ENCODE data around the gene IFI27. TPM values are rescaled to one million over a fixed set of nuclear protein-coding genes. Genes with fewer than 3 reads are reported as not detected.
A peak's percentile ranks its signal among the peaks of the same experiment; 100 is the strongest.

Gene IFI27
- total RNA-seq, 1 donor from 2014 or later = 15.5 TPM

DNA sequence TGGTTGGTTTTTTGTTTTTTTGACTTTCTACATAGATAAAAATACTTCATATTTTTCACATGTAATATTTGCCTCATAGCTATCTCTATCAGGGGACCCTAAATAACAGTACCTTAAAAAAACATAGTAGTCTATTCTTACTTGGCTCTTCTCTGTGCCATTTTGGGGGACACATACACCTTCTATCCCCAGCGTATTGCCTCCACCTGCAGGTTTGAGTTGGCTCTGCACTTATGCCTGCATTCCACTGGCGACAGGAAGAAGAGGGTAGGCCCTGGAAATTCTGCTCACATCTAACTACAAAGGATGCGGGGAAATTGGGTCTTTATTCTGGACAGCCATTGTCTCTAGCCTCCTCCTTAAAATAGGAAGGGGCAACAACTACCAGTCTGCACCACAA lies 32.7 kb downstream of the IFI27 start:
- TF ChIP-seq, protein P1, sequence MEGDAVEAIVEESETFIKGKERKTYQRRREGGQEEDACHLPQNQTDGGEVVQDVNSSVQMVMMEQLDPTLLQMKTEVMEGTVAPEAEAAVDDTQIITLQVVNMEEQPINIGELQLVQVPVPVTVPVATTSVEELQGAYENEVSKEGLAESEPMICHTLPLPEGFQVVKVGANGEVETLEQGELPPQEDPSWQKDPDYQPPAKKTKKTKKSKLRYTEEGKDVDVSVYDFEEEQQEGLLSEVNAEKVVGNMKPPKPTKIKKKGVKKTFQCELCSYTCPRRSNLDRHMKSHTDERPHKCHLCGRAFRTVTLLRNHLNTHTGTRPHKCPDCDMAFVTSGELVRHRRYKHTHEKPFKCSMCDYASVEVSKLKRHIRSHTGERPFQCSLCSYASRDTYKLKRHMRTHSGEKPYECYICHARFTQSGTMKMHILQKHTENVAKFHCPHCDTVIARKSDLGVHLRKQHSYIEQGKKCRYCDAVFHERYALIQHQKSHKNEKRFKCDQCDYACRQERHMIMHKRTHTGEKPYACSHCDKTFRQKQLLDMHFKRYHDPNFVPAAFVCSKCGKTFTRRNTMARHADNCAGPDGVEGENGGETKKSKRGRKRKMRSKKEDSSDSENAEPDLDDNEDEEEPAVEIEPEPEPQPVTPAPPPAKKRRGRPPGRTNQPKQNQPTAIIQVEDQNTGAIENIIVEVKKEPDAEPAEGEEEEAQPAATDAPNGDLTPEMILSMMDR (conservative IDR thresholded peaks at IDR 0.05) = peak; percentile 61
- H3K4me1 Mint-ChIP-seq (ENCODE audit: unreplicated experiment) = no peaks in the 10 kb centered on the region
- no peak overlapping the region for H3K4me3 Mint-ChIP-seq
- no peaks in the 10 kb centered on the region for H3K36me3 Mint-ChIP-seq
- H3K9me3 Mint-ChIP-seq = no peaks in the 10 kb centered on the region
- DNase-seq (ENCODE audit: extremely low spot score, unreplicated experiment) = no peak
- H3K27me3 Mint-ChIP-seq = peaks cover 11% of the 10 kb centered on the region
- H3K27ac Mint-ChIP-seq = no peak overlapping the region

DNA sequence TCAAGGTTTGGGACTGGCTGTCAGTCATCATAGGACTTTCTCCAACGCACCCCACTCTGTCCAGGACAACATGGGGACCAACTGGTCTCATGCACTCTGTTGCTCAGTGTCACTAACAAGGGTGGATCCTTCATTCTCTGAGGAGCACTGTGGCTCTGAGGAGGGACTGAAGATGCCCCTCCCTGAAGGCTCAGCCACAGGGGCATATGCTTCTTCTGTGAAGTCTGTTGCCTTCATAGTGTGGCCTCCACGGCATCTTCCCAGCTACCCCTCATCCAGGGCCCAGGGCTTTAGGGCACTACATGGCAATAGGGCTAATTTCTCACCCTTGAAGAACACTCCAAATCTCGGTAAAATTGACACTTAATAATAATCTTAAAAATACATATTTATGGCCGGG lies 33.2 kb downstream of the IFI27 start:
- Mint-ChIP-seq H3K4me1 (ENCODE audit: unreplicated experiment) (no peaks in the 10 kb centered on the region), H3K36me3 (no peaks in the 10 kb centered on the region), H3K27me3 (peaks cover 16% of the 10 kb centered on the region), H3K4me3 (no peak overlapping the region), H3K27ac (no peak overlapping the region), H3K9me3 (no peaks in the 10 kb centered on the region)
- TF ChIP-seq, protein P1 (conservative IDR thresholded peaks at IDR 0.05) = no peak
- no peak for DNase-seq (ENCODE audit: extremely low spot score, unreplicated experiment)

DNA sequence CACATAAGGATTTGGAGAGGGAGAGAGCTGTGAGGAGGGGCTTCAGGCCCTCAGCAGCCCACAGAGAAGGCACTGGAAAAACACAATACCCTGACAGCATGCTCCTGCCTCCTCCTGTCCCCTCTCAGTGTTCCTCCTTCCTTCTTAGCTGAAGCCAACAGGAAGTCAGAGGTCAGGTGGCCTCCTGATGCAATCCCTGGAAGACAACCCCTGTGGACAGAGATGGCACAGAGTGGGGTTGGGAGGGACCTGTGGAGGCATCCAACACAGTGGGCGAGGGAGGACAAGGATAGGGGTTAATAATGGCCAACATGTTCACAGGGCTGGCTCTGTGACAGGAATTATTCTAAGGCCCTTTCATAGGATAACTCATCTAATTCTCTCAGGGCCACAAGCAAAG lies 34.2 kb downstream of the IFI27 start:
- no peak for DNase-seq (ENCODE audit: extremely low spot score, unreplicated experiment)
- Mint-ChIP-seq H3K4me1 (ENCODE audit: unreplicated experiment) (no peaks in the 10 kb centered on the region), H3K4me3 (no peak overlapping the region), H3K9me3 (no peaks in the 10 kb centered on the region), H3K27me3 (peaks cover 22% of the 10 kb centered on the region), H3K36me3 (no peaks in the 10 kb centered on the region), H3K27ac (no peak overlapping the region)
- TF ChIP-seq, protein P1 (conservative IDR thresholded peaks at IDR 0.05) = no peak

DNA sequence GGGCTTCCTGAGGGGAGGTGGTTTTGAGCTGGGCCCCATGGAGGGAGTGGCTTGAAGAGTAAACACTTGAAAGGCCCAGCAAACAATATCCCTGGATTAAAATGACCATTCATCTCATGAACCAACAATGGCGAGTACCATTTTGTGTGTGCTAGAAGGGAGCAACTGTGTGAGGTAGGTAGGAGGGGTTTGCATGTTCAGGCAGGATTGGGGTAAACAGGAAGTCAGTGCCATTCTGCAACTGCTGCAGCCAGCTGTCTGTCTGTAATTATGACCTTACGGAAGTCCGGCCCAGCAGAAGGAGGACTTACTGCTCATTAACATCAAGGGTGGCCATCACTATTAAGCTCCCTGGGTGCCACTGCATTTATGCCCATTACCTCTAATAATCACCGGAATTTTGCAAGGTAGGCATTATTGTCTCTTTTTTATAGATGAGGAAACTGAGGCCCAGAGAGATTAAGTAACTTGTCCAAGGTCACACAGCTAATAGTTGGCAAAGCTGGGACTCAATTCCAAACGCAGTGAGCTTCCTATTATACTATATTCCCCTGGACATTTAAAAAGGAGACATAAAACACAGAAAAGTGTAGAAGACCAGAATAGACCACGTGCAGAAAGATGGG lies 35.5 kb downstream of the IFI27 start:
- Mint-ChIP-seq H3K4me1 (ENCODE audit: unreplicated experiment) (no peaks in the 10 kb centered on the region), H3K36me3 (no peaks in the 10 kb centered on the region), H3K27me3 (peaks cover 30% of the 10 kb centered on the region), H3K9me3 (no peaks in the 10 kb centered on the region), H3K4me3 (no peak overlapping the region), H3K27ac (no peak overlapping the region)
- TF ChIP-seq, protein P1 (conservative IDR thresholded peaks at IDR 0.05) = no peak
- no peak for DNase-seq (ENCODE audit: extremely low spot score, unreplicated experiment)

DNA sequence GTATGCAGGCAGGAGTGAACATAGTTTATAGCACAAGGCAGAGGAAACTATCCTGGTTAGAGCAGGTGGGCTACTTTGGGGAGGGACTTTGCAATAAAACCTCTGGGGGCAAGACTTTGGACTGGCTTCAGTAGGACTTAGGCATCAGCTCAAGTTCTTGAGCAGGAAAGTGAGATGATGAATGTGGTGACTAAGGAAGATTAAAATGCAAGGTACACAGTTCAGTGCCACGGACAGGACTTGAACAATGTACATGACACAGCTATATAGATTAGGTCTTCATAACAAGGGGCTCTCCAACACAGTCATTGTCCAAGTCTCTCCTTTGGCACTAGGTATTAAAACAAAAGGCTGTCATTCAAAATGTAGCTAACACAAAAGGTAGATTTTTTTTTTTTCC lies 42.1 kb downstream of the IFI27 start:
- DNase-seq (ENCODE audit: extremely low spot score, unreplicated experiment) = no peak
- H3K27ac Mint-ChIP-seq = no peak overlapping the region
- H3K4me3 Mint-ChIP-seq = no peak overlapping the region
- TF ChIP-seq, protein P1 (conservative IDR thresholded peaks at IDR 0.05) = no peak
- no peaks in the 10 kb centered on the region for H3K36me3 Mint-ChIP-seq
- peaks cover 42% of the 10 kb centered on the region for H3K27me3 Mint-ChIP-seq
- no peaks in the 10 kb centered on the region for H3K9me3 Mint-ChIP-seq
- peaks cover 4% of the 10 kb centered on the region for H3K4me1 Mint-ChIP-seq (ENCODE audit: unreplicated experiment)

Data from type B pancreatic cell (in vitro differentiated cells).